GM21423 (cell line): ENCODE measurements around the gene OSM.

Source experiments
- ATAC-seq: cut with Tn5 transposase; IDR thresholded peaks from one replicate; pipeline ENCODE4 v1.9.1; 2021; ENCODE audit warnings: mild to moderate bottlenecking, moderate library complexity; ENCODE audit not compliant: unreplicated experiment

OSM gene

DNA sequence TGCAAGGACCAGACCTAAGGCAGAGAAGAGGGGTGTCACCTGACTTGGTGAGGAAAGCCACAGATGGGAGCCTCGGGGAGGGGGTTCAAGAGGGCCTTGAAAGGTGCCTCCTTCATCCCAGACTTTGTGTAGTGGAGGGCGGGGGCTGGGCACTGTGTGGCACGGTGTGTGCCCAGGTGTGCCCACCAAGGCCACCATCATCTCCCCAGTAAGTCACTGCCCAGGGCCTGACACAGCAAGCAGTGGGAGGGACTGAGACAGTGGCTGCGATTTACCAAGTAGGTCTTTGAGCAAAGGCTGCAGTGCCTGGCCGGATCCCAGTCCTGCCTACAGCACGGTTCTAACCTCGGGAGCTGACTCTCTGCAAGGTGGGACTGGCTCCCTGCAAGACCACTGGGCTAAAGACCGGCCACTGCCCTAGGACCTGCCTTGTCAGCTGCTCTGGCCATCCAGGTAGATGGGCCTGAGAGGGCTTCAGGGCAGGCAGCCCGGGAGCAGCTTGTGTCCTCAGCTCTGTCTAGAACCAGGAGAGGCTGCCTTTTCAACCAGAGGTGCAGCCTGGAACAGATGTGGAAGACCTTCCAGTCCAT is 1.4 kb downstream of the OSM start:
- ATAC-seq: no peak

DNA sequence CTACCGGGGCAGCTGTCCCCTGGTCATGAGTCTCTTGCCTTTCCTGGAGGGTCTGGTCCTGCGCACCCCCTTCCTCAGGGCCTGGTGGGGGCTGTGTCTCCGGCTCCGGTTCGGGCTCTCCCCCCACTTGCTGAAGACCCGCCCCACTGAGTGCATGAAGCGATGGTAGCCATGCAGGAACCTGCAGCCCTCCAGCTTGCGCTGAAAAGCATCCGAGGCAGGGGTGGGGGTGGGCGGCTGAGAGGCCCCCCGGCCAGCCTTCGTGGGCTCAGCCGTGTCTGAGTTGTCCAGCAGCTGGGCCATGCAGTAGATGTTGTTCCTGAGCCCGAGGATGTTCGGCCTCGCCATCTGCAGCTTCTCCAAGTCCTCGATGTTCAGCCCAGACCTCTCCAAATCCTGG is 2.8 kb downstream of the OSM start:
- no peak for ATAC-seq

DNA sequence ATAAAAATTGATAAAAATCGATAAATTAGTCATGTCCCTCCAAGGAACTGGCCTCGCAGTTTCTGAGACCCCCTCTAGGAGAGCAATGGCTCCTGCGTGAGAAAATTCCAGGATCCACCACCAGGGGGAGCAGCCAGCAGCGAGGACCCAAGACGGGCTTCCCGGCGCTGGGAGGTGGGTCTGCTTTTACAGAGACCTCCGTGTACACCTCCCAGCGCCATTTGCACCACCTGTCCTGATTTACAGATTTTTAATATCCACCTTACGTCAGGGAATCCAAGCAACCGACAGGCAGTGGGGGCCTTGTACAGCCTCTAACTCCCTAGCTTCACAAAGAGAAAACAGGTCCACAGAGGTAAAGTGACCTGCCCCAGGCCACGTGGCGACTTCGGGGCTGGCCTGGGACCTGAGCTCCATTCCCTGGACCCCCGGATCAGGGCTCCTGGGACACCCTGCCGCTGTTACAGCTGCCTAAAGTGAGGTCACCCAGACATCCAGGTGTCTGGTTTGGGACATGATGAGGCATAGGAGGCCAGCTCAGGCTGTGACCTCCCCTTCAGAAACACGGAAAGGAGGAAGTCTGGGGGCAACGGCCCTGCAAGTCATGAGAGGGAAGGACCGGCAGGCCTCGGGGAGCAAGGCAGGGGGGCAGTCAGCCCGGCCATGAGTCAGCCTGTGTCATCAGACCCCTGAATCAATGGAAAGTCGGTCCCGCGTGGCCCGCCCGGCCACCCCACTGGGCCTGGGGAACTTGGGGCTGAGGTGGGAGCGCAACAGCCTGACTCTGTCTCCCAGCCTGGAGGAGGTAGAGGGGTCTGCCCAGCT is 3.5 kb downstream of the OSM start:
- no peak for ATAC-seq

GRCh38 chr22:30262112-30262511 is 4.5 kb downstream of the OSM start:
- ATAC-seq: no peak

- no peak for ATAC-seq
Observed at GRCh38 chr22:30261134-30261533, 5.5 kb downstream of the OSM start.

DNA sequence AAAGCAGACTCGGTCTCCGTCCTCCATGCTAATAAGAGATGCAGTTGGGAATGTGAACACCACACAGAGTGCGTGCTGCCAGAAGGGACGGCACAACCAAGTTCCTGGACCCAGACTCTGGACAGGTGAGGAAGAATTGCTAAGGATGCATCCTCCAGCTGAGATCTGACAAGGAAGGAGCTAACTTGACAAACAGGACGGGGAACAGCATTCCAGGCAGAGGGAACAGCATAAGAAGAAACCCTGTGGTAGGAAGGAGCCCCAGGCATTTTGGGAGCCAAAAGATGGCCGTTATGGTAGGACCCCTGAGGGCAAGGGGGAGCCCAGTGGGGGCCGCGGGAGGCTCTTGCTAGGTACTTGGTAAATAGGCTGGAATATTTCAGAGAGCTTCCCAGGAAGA is 6.0 kb downstream of the OSM start:
- no peak for ATAC-seq

GRCh38 chr22:30260276-30260675 is 6.4 kb downstream of the OSM start:
- ATAC-seq: no peak

- no peak for ATAC-seq
Observed at GRCh38 chr22:30254314-30254713, 12.3 kb downstream of the OSM start.

DNA sequence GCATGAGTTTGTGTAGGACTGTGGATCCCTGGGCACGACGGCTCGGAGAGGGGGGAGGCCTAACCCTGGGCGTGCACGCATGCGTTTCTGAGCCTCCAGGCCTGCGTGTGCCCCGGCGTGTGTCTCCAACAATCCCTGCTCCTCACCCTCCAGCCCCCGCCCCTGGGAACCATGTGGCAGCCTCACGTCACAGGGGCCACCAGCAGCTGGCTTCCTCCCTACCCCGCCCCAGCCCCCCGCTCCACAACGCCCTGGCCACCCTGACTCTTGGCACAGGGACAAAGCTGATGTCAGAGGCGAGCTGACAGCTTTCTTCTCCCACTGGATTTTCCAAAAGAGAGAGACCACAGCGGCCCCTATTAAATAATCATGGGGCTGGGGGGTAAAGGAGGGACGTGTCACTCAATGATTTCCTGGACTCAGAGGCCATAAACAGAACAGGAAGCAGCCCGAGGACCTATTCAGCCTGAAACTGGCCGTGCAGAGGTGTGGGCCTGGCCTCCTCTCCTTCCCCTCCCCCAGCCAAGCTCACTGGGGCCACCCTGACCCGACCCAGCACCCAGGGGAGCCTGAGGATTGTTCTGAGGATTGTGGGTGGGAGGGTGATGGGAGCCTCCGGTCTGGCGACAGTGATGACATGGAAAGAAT is 13.3 kb downstream of the OSM start:
- no peak for ATAC-seq

- ATAC-seq: no peak
Observed at GRCh38 chr22:30252411-30253204, 14.0 kb downstream of the OSM start.

DNA sequence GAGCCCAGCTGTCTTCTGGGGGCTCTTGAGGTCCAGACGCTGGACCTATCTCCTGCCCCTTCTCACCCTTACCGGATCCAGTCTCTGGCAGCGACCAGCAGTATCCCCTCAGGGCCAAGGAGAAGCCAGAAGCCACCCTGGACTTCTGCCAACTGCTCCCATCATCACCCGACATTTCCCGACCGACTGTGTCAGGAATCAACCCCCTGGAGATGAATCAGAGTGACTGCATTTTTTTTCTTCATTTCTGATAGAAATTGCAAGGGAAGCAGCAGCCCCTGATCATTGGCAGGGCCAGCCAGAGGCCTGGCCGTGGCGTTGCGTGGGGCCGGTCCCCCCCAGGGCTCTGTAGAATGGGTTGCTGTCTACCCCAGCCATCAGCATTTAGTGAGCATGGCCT is 14.9 kb downstream of the OSM start:
- ATAC-seq: no peak

- ATAC-seq: no peak
Observed at GRCh38 chr22:30250661-30251267, 15.9 kb downstream of the OSM start.

DNA sequence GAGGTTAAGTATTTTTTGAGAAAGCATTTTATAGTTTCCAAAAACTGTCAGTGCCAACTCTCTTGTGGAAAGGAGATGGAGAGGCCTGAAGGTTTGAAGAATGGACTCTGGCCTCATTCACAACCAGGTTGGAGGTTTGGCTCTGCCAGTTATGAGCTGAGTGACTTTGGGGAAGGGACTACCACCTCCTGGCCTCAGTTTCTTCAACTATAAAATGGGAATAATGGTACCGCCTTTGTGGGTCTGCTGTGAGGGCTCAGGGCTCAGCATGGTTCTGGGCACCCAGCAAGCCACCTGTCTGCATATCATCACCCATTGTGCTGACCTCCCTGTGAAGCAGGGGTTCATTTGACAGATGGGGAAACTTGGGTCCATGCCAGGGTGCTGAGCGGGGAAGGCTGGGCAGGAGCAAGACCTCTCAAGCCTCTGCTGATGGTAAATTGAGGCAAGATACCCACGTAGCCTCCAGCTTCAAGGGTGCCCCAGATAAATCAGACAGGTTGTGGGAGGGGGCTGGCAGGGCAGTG is 16.5 kb downstream of the OSM start:
- ATAC-seq: no peak

- ATAC-seq: no peak
Observed at GRCh38 chr22:30249049-30250038, 17.3 kb downstream of the OSM start.

- ATAC-seq: no peak
Observed at GRCh38 chr22:30248484-30248883, 18.2 kb downstream of the OSM start.

GRCh38 chr22:30247974-30248373 is 18.7 kb downstream of the OSM start:
- ATAC-seq: no peak

DNA sequence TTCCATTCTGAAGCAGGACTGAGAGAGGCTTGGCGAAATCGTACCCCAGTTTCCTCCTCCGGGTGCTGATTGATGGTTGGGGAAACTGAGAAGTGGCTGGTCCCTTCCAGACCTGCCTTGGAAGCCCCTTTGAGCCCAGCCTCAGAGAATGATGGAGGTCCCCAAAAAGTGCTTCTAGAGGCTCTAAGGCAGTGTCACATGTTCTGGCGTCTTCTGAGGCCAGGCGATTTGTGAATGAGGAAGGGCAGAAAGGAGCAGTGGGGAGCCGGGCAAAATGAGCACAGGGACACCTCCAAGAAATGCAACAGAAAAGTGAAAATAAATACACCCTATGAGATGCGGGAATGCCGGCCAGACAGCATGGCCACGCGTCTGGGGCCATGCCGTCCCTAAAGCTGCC is 19.1 kb downstream of the OSM start:
- no peak for ATAC-seq

DNA sequence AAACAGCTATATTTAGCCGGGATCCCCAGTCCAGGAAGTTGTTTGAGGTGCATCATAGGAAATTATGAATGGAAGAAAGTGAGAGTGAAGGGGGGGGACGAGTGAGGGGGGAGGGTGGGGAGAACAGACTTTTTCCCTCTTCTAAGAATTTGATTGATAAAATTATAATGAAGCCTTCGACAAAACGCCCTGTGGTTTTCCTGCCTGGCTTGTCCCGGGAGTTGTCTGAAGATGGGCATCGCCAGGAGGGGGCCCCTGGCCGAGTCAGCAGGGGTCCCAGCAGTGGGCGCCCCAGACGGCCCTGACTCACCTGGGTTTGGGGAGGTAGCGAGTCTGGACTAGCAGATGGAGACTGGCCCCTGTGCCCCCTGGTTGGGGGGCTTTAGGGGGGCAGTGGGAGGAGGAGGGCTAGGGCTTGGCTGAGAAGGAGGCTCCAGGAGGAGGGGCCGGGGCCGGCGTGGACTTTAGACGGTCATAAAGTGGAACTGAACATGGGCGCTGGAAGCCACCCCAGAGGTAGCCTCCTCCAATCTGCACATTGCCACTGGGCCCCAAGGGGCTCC is 19.8 kb downstream of the OSM start:
- ATAC-seq: no peak
